HCT116 (cell line): ENCODE measurements around the gene ZNF503. TPM values are rescaled to one million over a fixed set of nuclear protein-coding genes. Genes with fewer than 3 reads are reported as not detected.
"Not testable (repeated sequence)": the region's sequence is repeated elsewhere in the genome, so short reads cannot be mapped to it uniquely, and the experiment has no call there.

ENCODE experiments used
- ATAC-seq: fragments of 200-7000 bp; cut with Tn5 transposase; 2 replicates; pipeline ENCODE4 v1.9.1; 2020; ENCODE audit warnings: mild to moderate bottlenecking, moderate library complexity
- BruUV-seq: library from RNA; stranded (reverse); fragments of 400-500 nt; replicated peaks from 2 replicates; lab custom pipeline; 2021; lab: Mats Ljungman, UMichigan
- CTCF ChIA-PET: fragments of 300-600 bp; sonication (Branson Sonifier 250); formaldehyde crosslinking; loops from one replicate; lab custom pipeline; 2021; ENCODE audit warnings: antibody characterized with exemption; lab: Charles Lee
- POLR2A ChIA-PET: fragments of 300-600, 350-600 bp; sonication (Branson Sonifier 250); formaldehyde crosslinking; loops from one replicate; lab custom pipeline; 2021; ENCODE audit warnings: antibody characterized with exemption; lab: Charles Lee
- RAD21 ChIA-PET, 2 experiments: fragments of 300-600 bp; sonication (Branson Sonifier 250); formaldehyde crosslinking; loops; one replicate each; lab custom pipeline; 2023; ENCODE audit warnings: low total read pairs in 2 of 2; ENCODE audit not compliant: uncharacterized antibody in 2 of 2, unreplicated experiment in 2 of 2, low non-redundant PET in 1 of 2; lab: Charles Lee
- DNase-seq: peaks from one replicate; pipeline ENCODE4 v3.0.0-alpha.2; 2010; ENCODE audit warnings: low read depth, low spot score
- H2AFZ ChIP-seq: fragments of 200-600 bp; shearing (Covaris generic), sonication (generic); 2 replicates; pipeline ENCODE4 v1.6.1; 2017; ENCODE audit warnings: low read depth, mixed run types, mixed read lengths, antibody characterized with exemption, low read length; ENCODE audit not compliant: poor library complexity, severe bottlenecking
- H3K27ac ChIP-seq: 2 replicates; pipeline ENCODE4 v1.5.1; 2012; ENCODE audit warnings: low read depth, low read length
- H3K27me3 ChIP-seq: fragments of 200-600 bp; sonication (generic); 2 replicates; pipeline ENCODE4 v1.6.1; 2016; ENCODE audit warnings: mixed run types, low read length, mixed read lengths; ENCODE audit not compliant: insufficient read depth
- H3K36me3 ChIP-seq, 2 experiments: fragments of 200-500 bp in 1 of 2; fragments of 200-600 bp in 1 of 2; sonication (Bioruptor generic) in 1 of 2; sonication (generic) in 1 of 2; 2 replicates each; pipeline versions ENCODE4 v1.5.1 to v1.6.1; 2014 to 2016; ENCODE audit warnings: low read length in 2 of 2, inconsistent platforms in 1 of 2, mixed read lengths in 1 of 2, mixed run types in 1 of 2; ENCODE audit not compliant: insufficient read depth in 2 of 2, control insufficient read depth in 1 of 2
- H3K4me1 ChIP-seq, 2 experiments: fragments of 200-600 bp in 1 of 2; sonication (generic) in 1 of 2; 2 replicates each; pipeline versions ENCODE4 v1.5.1 to v1.6.1; 2012 to 2017; ENCODE audit warnings: low read length in 2 of 2, inconsistent platforms in 1 of 2, mild to moderate bottlenecking in 1 of 2, mixed read lengths in 1 of 2, mixed run types in 1 of 2, moderate library complexity in 1 of 2; ENCODE audit not compliant: insufficient read depth in 2 of 2, control insufficient read depth in 1 of 2
- H3K4me2 ChIP-seq: fragments of 200-600 bp; sonication (generic); 2 replicates; pipeline ENCODE4 v1.6.1; 2017; ENCODE audit warnings: mixed run types, low read length, mixed read lengths
- H3K4me3 ChIP-seq, 2 experiments: fragments of 200-600 bp in 1 of 2; sonication (generic) in 1 of 2; replicated peaks in 1 of 2; 2 replicates each; pipeline ENCODE4 v1.5.1; 2011 to 2016; ENCODE audit warnings: low read length in 2 of 2, control low read depth in 1 of 2, low read depth in 1 of 2, mild to moderate bottlenecking in 1 of 2, mixed read lengths in 1 of 2, mixed run types in 1 of 2
- H3K79me2 ChIP-seq: fragments of 200-600 bp; sonication (generic); 2 replicates; pipeline ENCODE4 v1.6.1; 2017; ENCODE audit warnings: mild to moderate bottlenecking, mixed run types, low read length, moderate library complexity, mixed read lengths; ENCODE audit not compliant: insufficient read depth
- H3K9ac ChIP-seq: fragments of 200-600 bp; sonication (generic); 2 replicates; pipeline ENCODE4 v1.6.1; 2016; ENCODE audit warnings: low read length, mixed read lengths
- H3K9me2 ChIP-seq: fragments of 200-600 bp; sonication (generic), shearing (Covaris generic); 2 replicates; pipeline ENCODE4 v1.6.1; 2017; ENCODE audit warnings: mixed run types, mild to moderate bottlenecking, moderate library complexity; ENCODE audit not compliant: insufficient read depth
- H3K9me3 ChIP-seq, 2 experiments: fragments of 200-500 bp in 1 of 2; fragments of 200-600 bp in 1 of 2; sonication (Bioruptor generic) in 1 of 2; sonication (generic) in 1 of 2; 2 replicates each; pipeline ENCODE4 v1.6.1; 2014 to 2017; ENCODE audit warnings: low read length in 2 of 2, mixed read lengths in 2 of 2, inconsistent platforms in 1 of 2, low read depth in 1 of 2, mild to moderate bottlenecking in 1 of 2, mixed run types in 1 of 2, moderate library complexity in 1 of 2; ENCODE audit not compliant: control insufficient read depth in 1 of 2, insufficient read depth in 1 of 2
- H4K20me1 ChIP-seq: fragments of 200-600 bp; sonication (generic), shearing (Covaris generic); 2 replicates; pipeline ENCODE4 v1.6.1; 2017; ENCODE audit warnings: mixed run types, mild to moderate bottlenecking, moderate library complexity; ENCODE audit not compliant: insufficient read depth
- EZH2 ChIP-seq: fragments of 200-600 bp; sonication (generic); IDR thresholded peaks from 2 replicates; pipeline ENCODE4 v1.6.1; 2017; ENCODE audit warnings: antibody characterized with exemption, mixed run types
- FOSL1 ChIP-seq: IDR thresholded peaks from 2 replicates; pipeline ENCODE4 v1.6.1; 2012; ENCODE audit warnings: low read depth
- JUND ChIP-seq: IDR thresholded peaks from 2 replicates; pipeline ENCODE4 v1.6.1; 2012
- POLR2AphosphoS5 ChIP-seq: IDR thresholded peaks from 2 replicates; pipeline ENCODE4 v1.6.1; 2011; ENCODE audit warnings: mild to moderate bottlenecking, low read depth, low read length, moderate library complexity
- YY1 ChIP-seq: IDR thresholded peaks from 2 replicates; pipeline ENCODE4 v1.6.1; 2011; ENCODE audit warnings: low read length, low read depth, moderate library complexity, mild to moderate bottlenecking; ENCODE audit not compliant: insufficient replicate concordance; ENCODE audit errors: extremely low read depth
- intact Hi-C: fragments of 100-400 bp; cut with micrococcal nuclease; formaldehyde crosslinking; loops from 2 replicates; pipeline ENCODE4 v1.10.0; 2022
- total RNA-seq: library from RNA; stranded (reverse); gene quantifications from one replicate; pipeline ENCODE4 v1.2.1, GENCODE V29; 2021; ENCODE audit not compliant: unreplicated experiment

The ZNF503 gene
- total RNA-seq, 1 experiment from 2014 or later = 30.4 TPM

DNA sequence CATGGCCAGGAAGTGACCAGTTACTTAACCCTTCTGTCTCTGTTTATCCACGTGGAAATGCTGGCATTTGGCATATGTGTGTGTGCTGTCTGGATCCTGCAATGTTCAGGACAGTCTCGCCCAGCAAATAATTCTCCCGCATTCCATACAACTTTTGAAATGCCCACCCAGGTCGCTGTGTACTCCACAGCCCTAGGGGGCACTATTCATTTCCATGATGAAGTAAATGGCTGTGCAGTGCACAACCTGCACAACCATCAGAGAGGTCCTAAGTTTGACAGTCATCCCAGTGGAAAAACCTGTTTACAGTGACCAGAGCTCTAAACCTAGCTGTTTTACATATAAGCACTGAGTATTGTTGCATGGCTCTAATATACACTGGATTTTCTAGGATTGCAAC, 38.1 kb downstream of the ZNF503 start:
- BruUV-seq = no TSS peak
- ChIA-PET CTCF (no interaction called here), POLR2A (no interaction called here), RAD21 (no interaction called here)
- 0 out of 2 replicates have a peak, but pooled peaks have one; percentile 52 for ATAC-seq
- TF ChIP-seq EZH2 = no peak
- TF ChIP-seq JUND = no peak
- TF ChIP-seq FOSL1 = no peak
- no peak for TF ChIP-seq YY1
- TF ChIP-seq POLR2AphosphoS5 = no peak
- Histone ChIP-seq H2AFZ (no peak overlapping the region), H3K27me3 (no peaks in the 10 kb centered on the region), H3K4me3 (no peak overlapping the region), H4K20me1 (no peaks in the 10 kb centered on the region), H3K79me2 (no peaks in the 10 kb centered on the region), H3K9me2 (no peaks in the 10 kb centered on the region), H3K4me2 (no peak overlapping the region), H3K4me1 (peaks cover 0 to 10% of the 10 kb centered on the region in 2 experiments; a peak in 2 of 4 replicates), H3K9me3 (no peaks in the 10 kb centered on the region), H3K36me3 (no peaks in the 10 kb centered on the region), H3K9ac (no peak overlapping the region), H3K27ac (no peak overlapping the region)
- intact Hi-C loops = no loop called here
- no peak for DNase-seq

DNA sequence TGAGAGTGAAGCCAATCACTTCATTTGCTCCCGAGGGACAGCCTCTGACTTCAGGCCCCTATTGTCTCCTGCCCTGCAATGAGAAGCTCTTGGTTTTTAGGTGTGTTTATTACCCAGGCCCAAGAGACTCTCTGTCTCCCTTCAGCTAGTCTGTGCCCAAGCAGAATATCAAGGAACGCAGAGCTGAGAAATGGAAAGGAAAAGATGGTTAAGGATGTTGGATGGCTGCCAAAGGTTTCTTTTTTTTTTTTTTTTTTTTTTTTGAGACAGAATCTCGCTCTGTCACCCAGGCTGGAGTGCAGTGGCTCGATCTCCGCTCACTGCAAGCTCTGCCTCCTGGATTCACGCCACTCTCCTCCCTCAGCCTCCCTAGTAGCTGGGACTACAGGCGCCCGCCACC, 41.7 kb downstream of the ZNF503 start:
- H3K4me2 ChIP-seq, H3K36me3 ChIP-seq, H2AFZ ChIP-seq, ATAC-seq, H3K9me2 ChIP-seq, H4K20me1 ChIP-seq, H3K79me2 ChIP-seq, BruUV-seq, DNase-seq, intact Hi-C loops, CTCF ChIA-PET, H3K27ac ChIP-seq, H3K27me3 ChIP-seq, H3K4me3 ChIP-seq, H3K9me3 ChIP-seq, POLR2A ChIA-PET, H3K9ac ChIP-seq: not testable (repeated sequence)
- H3K4me1 ChIP-seq = peaks cover 0 to 10% of the 10 kb centered on the region in 2 experiments; a peak in 2 of 4 replicates
- RAD21 ChIA-PET = interaction anchor here in 1 of 2 experiments (1.1 kb wide), 1 partner anchor 35 kb away, joined by 3 read pairs; no protein-coding TSS in a partner anchor
